HG03139 (cell line): ENCODE results near the gene RCSD1.
A peak's percentile ranks its signal among the peaks of the same experiment; 100 is the strongest.

Experiments used
- ATAC-seq: cut with Tn5 transposase; IDR thresholded peaks from one replicate; pipeline ENCODE4 v1.9.1; 2021; ENCODE audit not compliant: unreplicated experiment

Gene RCSD1

DNA sequence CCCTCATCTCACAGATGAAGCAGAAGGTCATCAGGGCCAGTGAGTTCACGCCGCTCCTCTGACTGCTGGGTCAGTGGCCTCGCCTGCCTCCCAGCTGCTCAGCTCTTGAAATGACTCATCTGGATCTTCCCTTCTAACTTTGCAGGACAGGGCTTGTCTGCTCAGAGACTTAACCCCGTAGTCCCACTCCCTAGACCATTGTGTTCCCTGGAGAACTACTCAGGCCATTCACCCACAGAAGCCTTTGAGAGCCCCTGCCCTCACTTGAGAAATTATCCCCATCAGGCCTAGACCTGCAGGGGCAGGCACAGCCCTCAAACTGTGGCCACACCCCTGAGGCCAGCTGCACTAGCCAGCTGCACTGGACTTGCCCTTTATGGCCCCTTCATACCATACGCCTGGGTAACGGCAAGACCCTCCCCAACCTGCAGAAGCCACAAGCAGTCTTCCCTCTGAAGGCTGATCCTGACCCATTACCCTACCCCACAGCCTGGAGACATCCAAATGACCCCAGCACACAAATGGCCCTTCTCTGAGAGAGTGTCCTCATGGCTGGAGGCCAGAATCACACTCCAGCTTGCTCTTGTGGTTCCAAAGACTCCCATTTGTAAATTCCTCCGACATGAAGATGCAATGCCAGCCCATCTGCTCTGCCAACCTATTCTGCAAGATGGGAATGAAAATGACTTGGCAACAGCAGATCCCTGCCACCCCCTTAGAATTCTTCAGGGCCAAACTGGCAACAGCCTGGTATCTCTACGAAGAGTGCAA, 33.2 kb downstream of the RCSD1 start:
- no peak for ATAC-seq

DNA sequence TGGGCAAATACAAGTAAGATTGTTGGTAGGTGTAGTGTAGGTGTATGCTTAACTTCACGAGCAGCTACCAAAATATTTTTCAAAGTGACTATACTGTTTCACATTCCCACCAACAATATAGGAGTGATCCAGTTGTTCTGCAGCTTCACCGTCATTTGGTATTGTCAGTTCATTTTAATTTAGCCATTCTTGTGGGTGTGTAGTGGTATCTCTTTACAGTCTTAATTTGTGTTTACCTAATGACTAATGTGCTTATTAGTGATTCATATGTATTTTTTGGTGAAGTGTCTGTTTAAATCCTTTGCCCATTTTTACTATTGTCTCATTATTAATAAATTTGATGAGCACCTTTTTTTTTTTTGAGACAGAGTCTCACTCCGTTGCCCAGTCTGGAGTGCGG, 35.4 kb downstream of the RCSD1 start:
- no peak for ATAC-seq

DNA sequence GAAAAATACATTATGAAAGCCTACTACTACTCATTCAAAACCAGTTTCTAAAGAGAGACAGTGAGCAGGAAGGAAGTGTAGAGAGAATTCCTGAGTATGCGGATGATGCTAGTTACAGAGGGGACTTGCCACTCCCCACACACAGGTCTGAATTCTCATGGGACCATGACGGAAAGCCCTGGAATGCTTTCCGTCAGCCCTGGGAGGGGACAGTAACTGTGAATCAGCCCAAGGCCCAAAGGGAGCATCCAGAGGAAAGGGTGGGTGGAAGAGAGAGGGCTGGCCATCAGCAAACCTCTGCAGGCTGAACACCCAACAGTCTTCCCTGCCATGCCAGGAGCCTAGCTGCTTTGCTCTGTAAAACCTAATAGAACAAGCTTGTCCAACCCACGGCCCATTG, 36.4 kb downstream of the RCSD1 start:
- ATAC-seq, result no peak

DNA sequence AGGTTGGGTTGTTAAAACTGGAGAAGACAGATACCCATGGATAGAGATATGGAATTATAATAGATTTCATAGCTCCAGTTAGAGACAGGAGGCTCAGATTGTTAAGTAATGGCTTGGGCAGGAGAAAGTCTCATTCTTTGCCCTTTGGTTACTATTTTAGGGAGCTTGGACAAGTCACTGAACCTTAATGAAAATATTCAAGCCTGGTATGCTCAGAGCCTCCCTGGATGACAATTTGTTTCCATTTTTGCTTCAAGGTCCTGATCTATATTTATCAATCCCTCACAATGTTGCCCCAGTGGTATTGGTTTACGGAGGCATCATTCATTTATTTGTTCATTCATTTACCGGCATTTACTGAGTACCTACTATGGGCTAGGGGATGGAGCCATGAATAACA, 37.5 kb downstream of the RCSD1 start:
- ATAC-seq, result no peak

DNA sequence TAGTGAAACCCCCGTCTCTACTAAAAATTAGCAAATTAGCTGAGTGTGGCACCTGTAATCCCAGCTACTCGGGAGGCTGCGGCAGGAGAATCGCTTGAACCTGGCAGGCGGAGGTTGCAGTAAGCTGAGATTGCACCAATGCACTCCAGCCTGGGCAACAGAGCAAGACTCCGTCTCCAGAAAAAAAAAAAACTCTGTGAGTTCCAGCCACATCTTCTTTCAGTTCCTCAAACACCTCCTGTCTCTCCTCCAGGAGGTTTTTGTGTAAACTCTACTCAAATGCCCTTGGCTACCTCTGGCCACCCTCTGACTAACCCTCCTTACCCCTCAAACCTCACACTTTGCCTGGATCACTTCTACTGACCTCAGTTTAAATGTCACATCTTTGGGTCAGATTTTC, 38.1 kb downstream of the RCSD1 start:
- ATAC-seq, result peak; percentile 63

DNA sequence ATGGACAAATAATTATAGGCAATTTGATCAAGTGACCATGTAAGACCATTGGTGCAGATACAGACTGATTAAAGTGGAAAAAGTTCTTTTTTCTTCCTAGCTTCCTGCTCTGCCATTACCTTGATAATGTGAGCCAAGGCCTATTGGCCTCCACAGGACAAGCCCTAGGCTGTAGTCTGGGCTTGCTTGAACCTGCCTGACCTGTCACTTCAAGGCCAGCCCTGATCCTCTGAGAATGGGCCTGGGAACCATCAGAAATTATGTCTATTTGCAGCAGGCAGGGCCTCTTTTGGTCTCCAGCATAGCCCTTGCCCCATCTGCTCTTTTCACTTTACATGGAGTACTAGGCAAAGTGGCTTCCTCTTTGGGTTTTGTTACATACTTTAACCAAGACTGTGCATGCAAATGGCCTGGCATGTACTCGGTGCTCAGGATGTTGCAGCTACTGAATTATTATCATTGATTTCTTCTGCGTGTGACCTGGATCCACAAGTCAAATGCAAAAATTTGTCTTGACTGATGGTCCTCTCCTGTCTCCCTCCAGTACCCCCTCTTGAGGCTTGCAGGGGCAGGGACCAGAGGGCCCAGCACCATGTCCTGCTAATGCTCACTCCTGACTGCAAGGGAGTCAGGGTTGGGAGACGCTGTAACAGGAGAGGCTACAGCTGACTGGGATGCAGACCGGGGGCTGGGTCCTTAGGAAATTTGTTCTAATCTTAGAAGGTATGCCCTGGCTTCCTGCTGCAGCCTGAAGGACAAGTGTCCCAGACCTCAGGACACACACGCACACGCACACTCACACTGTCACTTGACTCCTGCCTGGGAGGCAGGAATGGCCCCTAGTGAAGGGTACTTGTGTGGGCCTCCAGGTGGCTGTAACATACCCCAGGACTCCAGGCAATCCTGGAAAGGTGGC, 39.4 kb downstream of the RCSD1 start:
- peak; percentile 52 for ATAC-seq

DNA sequence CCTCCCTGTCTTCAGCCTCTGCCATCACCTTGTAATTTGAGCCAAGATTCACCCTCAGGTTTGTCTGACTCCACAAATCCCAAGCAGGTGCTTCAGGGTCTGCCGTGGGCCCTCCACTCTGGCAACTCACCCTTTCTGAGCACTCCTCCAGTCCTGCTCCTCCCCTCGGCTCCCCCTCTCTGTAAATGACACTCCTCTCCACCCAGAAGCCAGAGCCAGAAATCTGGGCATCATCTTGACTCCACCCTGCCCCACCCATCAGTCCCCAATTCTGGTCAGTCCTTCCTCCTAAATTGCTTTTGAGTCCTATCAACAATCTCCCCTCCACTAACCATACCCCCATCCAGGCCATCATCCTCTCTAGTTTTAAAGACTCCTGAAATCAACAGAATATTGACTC, 40.5 kb downstream of the RCSD1 start:
- ATAC-seq, result no peak

DNA sequence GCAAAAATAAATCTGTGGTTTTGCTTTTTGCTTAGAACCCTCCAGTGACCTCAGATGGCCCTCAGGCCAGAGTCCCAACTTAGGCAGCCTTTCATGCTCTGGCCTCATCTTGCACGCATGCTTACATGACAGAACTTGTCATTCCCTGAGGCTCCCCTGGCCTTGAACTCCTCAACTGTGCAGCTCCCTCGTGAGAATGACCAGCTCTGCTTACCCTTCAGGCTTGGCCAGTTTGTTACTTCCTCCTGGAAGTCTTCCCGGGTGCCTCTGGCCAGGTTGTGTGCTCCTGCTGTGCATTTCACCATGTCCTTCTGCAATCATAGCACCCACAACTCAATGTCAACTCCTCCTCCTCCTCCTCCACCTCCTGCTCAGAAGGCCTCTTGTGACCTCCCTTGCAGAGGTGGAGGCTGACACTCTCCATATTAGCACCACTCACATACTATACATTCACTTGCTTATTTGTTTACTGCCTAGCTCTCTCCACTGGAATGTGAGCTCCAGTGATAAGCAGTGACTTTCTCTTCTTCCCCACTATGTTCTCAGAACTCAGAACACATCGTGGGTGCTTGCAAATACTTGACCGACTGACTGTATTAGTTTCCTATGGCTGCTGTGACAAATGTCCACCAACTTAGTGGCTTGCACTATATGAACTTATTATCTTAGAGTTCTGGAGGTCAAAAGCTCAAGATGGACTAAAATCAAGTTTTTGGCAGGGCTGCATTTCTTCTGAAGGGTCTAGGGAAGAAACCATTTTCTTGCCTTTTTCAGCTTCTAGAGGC, 41.9 kb downstream of the RCSD1 start:
- ATAC-seq, result no peak

DNA sequence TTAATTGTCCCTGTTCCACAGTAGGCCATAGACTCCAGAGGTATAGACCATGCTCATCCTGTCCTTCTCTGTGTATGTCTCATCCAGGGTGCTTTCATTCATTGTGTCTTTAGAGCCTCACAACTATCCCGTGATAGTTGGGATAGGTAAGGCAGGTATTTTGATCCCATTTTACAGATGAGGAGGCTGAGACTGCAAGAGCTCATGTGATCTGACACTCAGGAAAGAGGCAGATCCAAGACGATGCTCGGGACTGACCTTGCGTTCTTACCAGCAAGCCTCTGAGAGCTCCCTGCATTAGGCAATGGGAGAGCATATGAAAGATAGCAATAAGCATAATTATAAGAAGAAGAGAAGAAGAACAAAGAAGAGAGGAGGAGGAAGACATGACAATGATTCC, 42.8 kb downstream of the RCSD1 start:
- ATAC-seq, result no peak

DNA sequence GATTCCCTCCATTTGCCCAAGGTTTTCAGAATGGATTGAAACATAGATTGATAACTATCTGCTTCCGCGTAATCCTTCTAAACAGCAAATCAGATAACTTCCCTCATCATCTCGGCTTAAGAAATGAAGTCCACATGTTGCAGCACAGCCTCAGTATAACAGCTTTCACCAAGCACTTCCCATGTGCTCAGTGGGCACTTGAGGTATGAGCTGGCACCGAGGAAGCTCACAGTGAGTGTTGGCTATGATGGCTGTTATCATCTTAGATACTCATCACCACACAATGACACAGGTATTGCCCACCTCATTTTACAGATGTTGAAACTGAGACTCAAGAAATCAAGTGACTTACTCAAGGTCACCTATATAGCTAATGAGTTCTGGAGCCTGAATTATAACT, 43.2 kb downstream of the RCSD1 start:
- ATAC-seq, result no peak

DNA sequence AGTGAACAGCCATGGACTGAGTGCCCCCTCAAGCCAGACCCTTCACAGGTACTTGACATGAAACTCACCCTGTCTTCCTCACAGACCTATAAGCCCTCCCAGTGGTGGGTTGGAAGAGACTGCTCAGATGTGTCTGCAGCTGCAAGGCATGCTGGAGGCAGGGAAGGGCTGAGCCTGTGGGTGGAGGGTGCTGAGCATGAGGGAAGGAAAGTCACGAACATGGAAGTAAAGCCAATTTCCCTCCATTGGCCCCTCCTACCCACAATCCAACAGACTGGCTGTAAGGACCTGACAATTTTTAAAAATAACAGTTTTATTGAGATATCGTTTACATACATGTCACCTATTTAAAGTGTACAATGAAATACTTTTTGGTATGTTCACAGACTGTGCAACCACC, 44.1 kb downstream of the RCSD1 start:
- ATAC-seq, result no peak

DNA sequence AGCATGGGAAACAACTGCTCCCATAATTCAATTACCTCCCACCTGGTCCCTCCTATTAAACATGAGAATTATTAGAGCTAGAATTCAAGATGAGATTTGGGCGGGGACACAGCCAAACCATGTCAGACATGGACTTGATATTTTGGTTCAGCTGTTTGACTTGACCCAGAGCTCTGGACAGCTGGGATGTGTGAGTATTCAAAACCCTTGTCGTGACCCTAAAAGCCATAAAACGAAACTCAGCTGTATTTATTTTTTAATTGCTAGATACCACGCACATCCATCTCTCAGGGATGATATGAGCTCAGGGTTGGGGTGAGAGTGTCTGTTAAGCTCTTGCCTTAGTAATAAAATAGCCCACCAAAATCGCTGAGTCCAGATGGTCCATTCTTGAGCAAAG, 45.4 kb downstream of the RCSD1 start:
- ATAC-seq, result no peak

DNA sequence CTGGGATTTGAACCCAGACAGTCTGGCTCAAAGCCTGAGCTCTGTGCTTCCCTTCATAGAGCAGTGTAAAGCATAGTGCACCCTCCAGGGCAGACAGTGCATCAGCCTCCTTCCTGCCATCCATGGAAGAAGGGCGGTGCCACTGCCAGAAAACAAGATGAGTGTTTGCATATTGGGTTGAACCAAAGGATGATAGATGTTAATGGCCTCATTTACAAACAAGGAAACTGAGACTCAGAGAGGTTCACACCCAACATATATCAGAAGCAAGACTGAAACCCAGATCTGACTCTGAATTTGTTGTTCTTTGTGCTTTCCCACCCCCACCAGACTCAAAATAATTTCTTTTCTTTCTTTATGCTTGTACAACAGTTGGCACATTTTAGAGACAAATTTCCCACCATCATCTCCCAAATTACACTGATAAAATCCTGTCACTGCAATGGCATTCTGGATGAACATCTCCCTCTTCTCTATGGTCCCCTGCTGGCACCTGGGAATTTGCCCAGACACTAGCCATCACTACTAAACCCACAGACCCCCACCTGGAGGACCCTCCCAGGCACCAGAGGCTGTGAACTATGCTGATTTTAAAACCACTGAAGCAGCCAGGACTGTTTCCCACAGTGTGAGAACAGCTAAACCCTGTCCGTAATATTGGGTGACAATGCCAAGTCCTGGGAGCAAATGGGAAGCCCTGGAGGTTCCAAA, 46.3 kb downstream of the RCSD1 start:
- peak; percentile 45 for ATAC-seq

DNA sequence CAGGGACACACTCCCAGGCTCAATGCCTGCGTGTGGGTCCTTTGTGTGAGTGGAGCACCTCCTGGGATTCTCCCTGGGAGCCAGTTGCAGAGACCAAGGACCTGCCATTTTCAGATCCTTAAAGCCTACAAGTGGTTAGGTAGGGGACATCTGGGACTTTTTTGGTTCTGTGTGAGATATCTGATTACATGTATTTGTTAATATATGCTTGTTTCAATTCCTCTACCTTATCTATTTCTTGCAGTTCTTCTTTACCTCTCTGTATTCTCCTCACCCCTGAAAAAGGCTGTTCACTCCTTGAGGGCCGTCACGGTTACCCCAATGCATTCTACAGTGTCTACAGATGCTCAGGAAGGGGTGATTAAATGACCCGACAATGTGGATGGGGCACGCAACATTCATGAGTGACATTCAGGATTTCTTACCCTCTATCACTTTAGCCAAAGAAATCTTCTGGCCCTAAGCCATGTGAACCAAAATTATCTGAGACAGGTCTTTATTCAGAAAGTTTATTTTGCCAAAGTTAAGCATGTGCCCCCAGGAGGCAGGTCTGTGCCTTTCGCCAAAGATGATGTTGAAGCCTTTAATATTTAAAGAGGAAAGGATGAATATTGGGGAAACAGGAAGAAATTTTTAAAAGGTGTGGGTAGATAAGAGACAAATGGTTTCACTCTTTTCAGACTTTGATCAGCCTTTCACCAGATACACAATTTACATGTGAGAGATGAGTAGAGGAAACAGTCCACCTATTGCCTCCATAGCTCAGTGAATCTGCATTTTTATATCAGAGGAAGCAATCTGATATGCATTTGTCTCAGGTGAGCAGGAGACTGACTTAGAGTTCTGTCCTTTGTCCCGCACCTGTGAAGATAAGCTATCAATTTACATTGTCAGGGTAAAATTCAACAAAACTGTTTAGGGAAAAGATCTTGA, 47.1 kb downstream of the RCSD1 start:
- ATAC-seq, result no peak

DNA sequence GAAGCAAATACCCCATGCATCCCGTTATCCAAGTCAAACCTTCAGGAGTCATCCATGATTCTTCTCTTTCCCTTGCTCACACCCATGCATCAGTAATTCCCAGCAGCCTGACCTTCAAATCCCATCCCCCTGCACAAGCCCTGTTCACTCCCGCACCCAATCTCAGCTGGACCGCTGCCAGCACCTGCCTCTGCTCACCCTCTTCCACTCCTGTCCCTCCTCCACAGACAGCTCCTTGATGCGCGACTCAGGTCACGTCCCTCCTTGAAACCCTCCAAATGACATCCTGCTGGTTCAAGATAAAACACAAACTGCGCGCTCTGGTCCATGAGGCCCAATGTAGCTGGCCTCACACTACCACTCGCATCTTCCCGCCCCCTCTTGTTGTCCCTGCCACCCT, 48.4 kb downstream of the RCSD1 start:
- ATAC-seq, result no peak

DNA sequence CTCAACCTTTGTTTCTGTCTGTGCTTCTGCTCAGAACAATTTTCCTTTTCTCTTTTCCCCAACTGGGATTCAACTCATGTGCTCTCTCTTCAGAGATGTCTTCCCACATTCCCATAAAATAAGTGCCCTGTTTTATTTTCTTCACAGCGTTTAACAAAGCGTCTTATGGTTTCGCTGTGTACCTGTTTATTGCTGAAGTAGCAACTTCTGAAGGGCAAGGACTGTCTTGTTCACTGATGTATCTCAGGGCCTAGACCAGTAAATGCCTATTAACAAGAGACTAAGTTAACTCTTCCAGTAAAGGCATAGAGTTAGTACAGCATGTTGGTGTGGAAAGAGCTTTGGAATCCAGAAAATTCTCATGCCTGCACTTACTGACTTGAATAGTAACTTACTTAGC, 48.8 kb downstream of the RCSD1 start:
- no peak for ATAC-seq

DNA sequence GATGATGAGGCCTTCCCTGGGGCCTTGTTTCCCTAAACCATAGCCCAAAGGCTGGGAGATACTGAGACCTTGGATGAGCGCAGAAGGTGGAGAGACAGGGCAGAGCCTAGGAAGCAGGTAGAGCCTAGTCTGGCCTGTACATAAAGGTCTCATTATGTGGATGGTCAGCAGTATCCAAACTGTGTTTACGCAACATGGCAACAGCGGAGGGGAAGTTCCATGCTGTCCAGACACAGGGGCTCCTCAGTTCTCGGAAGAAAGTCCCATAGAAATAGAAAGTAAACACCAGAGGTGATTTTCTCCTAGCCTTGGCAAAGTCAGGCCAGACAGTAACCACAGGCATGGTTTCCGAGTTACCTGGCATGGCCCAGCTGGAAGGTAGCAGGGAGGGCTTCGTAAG, 49.7 kb downstream of the RCSD1 start:
- ATAC-seq, result no peak

DNA sequence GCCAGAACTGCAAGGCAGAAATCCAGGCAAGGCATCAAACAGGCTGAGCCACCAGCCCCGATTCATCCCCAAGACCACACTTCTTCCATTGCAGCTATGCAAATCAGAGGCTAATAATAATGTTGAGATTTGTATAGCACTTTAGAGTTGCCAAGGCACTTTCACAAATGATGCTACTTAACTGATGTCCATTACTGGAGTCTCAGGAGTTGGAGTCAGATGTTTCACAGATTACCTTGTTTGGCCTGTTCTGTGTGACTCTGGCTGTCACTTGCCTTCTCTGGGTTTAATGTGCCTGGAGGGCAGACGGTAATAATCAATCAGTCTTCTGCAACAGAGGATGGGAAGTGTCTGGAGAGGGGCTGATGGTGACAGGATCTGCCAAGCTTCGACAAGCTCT, 51.0 kb downstream of the RCSD1 start:
- no peak for ATAC-seq

DNA sequence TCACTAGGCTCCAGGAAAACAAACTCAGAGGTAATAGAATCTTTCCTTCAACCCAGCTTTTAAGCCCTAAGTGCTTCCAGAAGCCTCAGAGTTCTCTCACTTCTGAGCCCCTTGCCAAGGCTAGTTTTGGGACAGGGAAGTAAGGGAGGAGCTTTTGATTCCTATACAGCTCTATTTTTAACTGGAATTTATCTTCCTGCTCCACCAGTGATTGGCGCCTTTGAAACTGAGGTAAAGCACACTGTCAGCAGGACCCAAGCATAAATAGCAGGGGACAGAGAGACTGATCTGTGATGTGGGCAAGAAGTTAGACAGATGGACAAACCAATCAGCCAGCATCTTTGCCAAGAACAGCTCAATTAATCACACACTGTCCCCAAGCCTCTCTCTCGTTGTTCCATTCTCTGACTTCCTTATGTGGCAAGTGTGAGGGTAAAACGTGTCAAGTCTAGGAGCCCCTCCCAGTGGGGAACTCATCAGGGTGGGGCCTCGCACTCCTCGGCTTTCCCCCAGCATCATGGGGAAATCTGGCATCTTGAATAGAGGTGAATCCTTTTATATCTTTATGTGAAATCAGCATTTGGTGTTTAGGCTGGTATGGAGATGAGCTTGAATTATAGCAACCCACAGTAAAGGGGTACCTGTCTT, 51.5 kb downstream of the RCSD1 start:
- ATAC-seq, result no peak
